KMS-11 (cell line): ENCODE measurements around the gene ABHD14A.

ENCODE experiments used
- H2AFZ ChIP-seq: fragments of 200-600 bp; sonication (generic); 2 replicates; pipeline ENCODE4 v1.6.1; 2016; ENCODE audit warnings: antibody characterized with exemption, mixed run types, low read depth
- H3K27ac ChIP-seq: fragments of 200-600 bp; sonication (generic); 2 replicates; pipeline ENCODE4 v1.6.1; 2016; ENCODE audit warnings: mild to moderate bottlenecking, mixed run types
- H3K27me3 ChIP-seq: fragments of 200-600 bp; sonication (generic); 2 replicates; pipeline ENCODE4 v1.6.1; 2017; ENCODE audit warnings: mild to moderate bottlenecking, low read depth, mixed run types, moderate library complexity; ENCODE audit not compliant: insufficient read depth
- H3K36me3 ChIP-seq: fragments of 200-600 bp; sonication (generic); 2 replicates; pipeline ENCODE4 v1.6.1; 2017; ENCODE audit warnings: mild to moderate bottlenecking, mixed run types; ENCODE audit not compliant: insufficient read depth
- H3K4me1 ChIP-seq: fragments of 200-600 bp; sonication (generic); 2 replicates; pipeline ENCODE4 v1.6.1; 2016; ENCODE audit warnings: mild to moderate bottlenecking, low read depth, mixed run types; ENCODE audit not compliant: poor library complexity, severe bottlenecking
- H3K4me2 ChIP-seq: fragments of 200-600 bp; sonication (generic); 2 replicates; pipeline ENCODE4 v1.7.0; 2016; ENCODE audit warnings: mild to moderate bottlenecking, mixed run types
- H3K4me3 ChIP-seq: fragments of 200-600 bp; sonication (generic); IDR thresholded peaks from 2 replicates; pipeline ENCODE4 v1.6.1; 2017; ENCODE audit warnings: low read depth, low read length, mixed read lengths; ENCODE audit not compliant: insufficient read depth
- H3K79me2 ChIP-seq: fragments of 200-600 bp; sonication (generic); 2 replicates; pipeline ENCODE4 v1.6.1; 2016; ENCODE audit warnings: low read depth, mixed run types; ENCODE audit not compliant: insufficient read depth
- H3K9ac ChIP-seq: fragments of 200-600 bp; sonication (generic); 2 replicates; pipeline ENCODE4 v1.6.1; 2016; ENCODE audit warnings: mild to moderate bottlenecking, mixed run types
- H4K20me1 ChIP-seq: fragments of 200-600 bp; sonication (generic); 2 replicates; pipeline ENCODE4 v1.6.1; 2016; ENCODE audit warnings: mild to moderate bottlenecking, mixed run types; ENCODE audit not compliant: insufficient read depth
- TF ChIP-seq, protein P1 (sequence below): fragments of 200-600 bp; sonication (generic); conservative IDR thresholded peaks from 2 replicates; pipeline ENCODE4 v1.6.1; 2017; ENCODE audit warnings: low read depth, mild to moderate bottlenecking, antibody characterized with exemption, low read length, moderate library complexity, mixed read lengths

ABHD14A gene

DNA sequence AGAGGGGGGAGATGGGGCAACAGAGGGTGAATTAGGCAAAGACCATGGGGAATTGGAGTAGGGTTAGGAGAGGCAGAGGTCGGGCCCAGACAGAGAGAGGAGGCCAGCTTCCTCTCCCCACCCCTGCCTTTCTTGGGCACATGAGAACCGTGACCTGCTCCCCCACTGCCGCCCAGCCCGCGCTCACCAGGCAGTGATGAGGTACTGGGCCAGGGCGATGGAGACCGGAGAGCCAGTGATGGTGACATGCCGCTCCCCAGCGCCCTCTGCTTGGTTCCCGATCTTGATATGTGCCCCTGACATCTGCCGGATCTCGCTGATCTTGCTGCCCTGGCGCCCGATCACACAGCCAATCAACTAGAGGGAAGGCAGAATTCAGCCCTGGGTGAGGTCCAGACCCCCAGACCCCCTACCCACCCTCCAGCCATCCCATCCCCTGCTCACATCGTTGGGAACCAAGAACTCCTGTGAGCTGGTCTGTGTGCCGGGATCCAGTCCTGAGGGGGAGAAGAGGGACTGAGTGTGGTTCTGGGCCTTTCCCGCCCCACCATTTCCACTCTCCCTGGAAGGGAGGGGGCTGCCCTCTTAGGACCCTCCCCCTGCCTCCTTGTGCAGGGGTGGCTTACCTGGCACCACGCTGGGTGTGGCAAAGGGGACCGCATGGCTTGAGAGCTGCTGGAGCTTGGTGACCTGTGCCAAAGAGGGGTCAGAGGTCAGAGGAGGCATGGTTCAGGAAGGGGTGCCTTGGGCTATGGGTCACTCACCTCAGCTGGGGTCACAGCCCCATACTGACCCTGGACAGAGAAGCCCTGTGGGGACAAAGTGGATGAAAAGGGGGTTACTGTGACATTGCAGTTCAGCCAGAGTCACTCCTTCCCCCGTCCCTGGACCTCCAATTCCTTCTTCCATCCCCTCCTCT lies 16.0 kb upstream of the ABHD14A start:
- no peaks in the 10 kb centered on the region for H3K79me2 ChIP-seq
- no peak overlapping the region for H3K4me2 ChIP-seq
- no peak overlapping the region for H3K4me3 ChIP-seq
- TF ChIP-seq, protein P1, sequence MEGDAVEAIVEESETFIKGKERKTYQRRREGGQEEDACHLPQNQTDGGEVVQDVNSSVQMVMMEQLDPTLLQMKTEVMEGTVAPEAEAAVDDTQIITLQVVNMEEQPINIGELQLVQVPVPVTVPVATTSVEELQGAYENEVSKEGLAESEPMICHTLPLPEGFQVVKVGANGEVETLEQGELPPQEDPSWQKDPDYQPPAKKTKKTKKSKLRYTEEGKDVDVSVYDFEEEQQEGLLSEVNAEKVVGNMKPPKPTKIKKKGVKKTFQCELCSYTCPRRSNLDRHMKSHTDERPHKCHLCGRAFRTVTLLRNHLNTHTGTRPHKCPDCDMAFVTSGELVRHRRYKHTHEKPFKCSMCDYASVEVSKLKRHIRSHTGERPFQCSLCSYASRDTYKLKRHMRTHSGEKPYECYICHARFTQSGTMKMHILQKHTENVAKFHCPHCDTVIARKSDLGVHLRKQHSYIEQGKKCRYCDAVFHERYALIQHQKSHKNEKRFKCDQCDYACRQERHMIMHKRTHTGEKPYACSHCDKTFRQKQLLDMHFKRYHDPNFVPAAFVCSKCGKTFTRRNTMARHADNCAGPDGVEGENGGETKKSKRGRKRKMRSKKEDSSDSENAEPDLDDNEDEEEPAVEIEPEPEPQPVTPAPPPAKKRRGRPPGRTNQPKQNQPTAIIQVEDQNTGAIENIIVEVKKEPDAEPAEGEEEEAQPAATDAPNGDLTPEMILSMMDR, result no peak
- H3K27ac ChIP-seq, result no peak overlapping the region
- no peaks in the 10 kb centered on the region for H3K4me1 ChIP-seq
- H2AFZ ChIP-seq, result no peak overlapping the region
- H4K20me1 ChIP-seq, result no peaks in the 10 kb centered on the region
- H3K36me3 ChIP-seq, result no peaks in the 10 kb centered on the region
- no peak overlapping the region for H3K9ac ChIP-seq
- H3K27me3 ChIP-seq, result no peaks in the 10 kb centered on the region; the same call in 1 of the 2 replicates

DNA sequence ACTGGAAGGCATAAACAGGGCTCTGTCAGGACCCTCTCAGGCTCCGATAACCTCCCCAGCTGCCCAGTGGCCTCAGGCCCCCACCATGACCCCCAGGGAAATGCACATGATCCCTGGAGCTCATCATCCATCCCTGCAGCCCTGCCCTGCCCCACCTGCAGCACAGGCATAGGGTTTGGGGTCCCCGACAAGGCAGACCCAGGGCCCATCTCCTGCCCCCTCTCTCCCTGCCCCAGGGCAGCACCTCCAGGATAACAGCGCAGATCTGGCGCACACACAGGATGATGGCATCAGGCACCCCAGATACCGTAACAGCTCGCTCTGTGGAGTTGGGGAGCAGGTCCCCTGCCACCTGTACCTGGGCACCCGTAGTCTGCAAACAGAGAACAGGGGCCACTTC lies 15.2 kb upstream of the ABHD14A start:
- no peaks in the 10 kb centered on the region for H3K4me1 ChIP-seq
- H3K4me2 ChIP-seq, result no peak overlapping the region
- no peaks in the 10 kb centered on the region for H3K79me2 ChIP-seq
- no peak overlapping the region for H3K4me3 ChIP-seq
- TF ChIP-seq, protein P1, result no peak
- H3K27me3 ChIP-seq, result no peaks in the 10 kb centered on the region; the same call in 1 of the 2 replicates
- no peak overlapping the region for H3K9ac ChIP-seq
- no peaks in the 10 kb centered on the region for H3K36me3 ChIP-seq
- no peak overlapping the region for H3K27ac ChIP-seq
- H2AFZ ChIP-seq, result no peak overlapping the region
- H4K20me1 ChIP-seq, result no peaks in the 10 kb centered on the region

DNA sequence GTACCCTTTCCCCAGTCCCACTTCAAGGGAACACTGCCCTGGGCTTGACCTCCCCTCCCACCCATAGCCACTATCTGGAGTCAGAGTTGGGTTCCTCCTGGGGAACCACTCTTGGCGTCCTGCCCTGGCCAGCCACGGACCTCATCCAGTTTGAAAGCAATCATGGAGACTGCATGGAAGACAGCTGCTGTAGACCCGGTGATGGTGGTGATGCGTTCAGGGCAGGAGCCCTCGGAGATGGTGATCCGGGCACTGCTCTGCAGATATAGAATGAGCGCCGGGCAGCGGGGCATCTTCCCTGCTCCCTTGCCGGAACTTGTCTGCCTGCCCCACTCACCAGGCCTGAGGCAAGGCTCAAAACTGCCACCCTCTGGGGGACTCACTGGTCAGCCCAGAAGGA lies 14.5 kb upstream of the ABHD14A start:
- TF ChIP-seq, protein P1, result no peak
- H3K4me3 ChIP-seq, result no peak overlapping the region
- H3K79me2 ChIP-seq, result no peaks in the 10 kb centered on the region
- no peak overlapping the region for H2AFZ ChIP-seq
- no peaks in the 10 kb centered on the region for H3K36me3 ChIP-seq
- H3K27me3 ChIP-seq, result no peaks in the 10 kb centered on the region
- no peak overlapping the region for H3K9ac ChIP-seq
- H3K4me1 ChIP-seq, result no peaks in the 10 kb centered on the region
- no peak overlapping the region for H3K4me2 ChIP-seq
- no peak overlapping the region for H3K27ac ChIP-seq
- H4K20me1 ChIP-seq, result no peaks in the 10 kb centered on the region

DNA sequence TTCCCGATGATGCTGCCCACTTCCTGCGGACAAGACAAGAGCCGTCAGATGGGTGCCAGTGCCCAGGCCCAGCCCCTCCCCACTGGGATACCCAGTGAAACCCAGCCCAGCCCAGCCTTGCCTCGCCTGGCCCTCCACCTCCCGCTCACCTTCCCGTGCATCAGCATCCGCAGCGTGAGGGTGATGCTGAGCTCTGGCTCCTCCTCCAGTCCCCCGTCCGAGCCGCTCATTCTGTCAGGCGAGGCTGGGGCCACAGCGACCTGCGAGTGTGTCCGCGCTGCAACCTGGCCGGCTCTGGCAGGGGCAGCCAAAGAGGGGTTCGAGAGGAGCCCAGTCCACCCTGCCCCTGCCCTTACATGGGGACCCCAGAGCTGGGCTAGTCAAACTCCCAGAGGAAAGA lies 13.9 kb upstream of the ABHD14A start:
- no peak overlapping the region for H3K27ac ChIP-seq
- H2AFZ ChIP-seq, result no peak overlapping the region
- no peak overlapping the region for H3K4me3 ChIP-seq
- TF ChIP-seq, protein P1, result no peak
- H3K27me3 ChIP-seq, result no peaks in the 10 kb centered on the region
- H3K36me3 ChIP-seq, result no peaks in the 10 kb centered on the region
- H4K20me1 ChIP-seq, result no peaks in the 10 kb centered on the region
- H3K79me2 ChIP-seq, result no peaks in the 10 kb centered on the region
- no peak overlapping the region for H3K9ac ChIP-seq
- H3K4me2 ChIP-seq, result no peak overlapping the region
- H3K4me1 ChIP-seq, result no peaks in the 10 kb centered on the region
